Lung (tissue), 12 donors: ENCODE data around the gene PSMD13. TPM values are rescaled to one million over a fixed set of nuclear protein-coding genes. Genes with fewer than 3 reads are reported as not detected.
"Not testable (repeated sequence)": the region's sequence is repeated elsewhere in the genome, so short reads cannot be mapped to it uniquely, and the experiment has no call there.

Experiments
- ATAC-seq: fragments of 200-7000 bp; cut with Tn5 transposase; one replicate; pipeline ENCODE4 v1.9.1; 2020; ENCODE audit warnings: moderate number of reproducible peaks; ENCODE audit not compliant: insufficient read depth, low FRiP score
- DNase-seq, 3 donors: peaks; one replicate each; pipeline ENCODE4 v3.0.0-alpha.2; 2013 to 2017
- H3K27ac ChIP-seq, 2 donors: one replicate each; pipeline ENCODE4 v1.5.1; 2013; ENCODE audit warnings: mild to moderate bottlenecking in 2 of 2, moderate library complexity in 2 of 2, control low read depth in 1 of 2, inconsistent platforms in 1 of 2, low read depth in 1 of 2, low read length in 1 of 2
- H3K27me3 ChIP-seq, 3 donors: one replicate each; pipeline ENCODE4 v1.5.1; 2013; ENCODE audit warnings: low read length in 2 of 3; ENCODE audit not compliant: control insufficient read depth in 3 of 3, insufficient read depth in 3 of 3
- H3K36me3 ChIP-seq, 4 donors: one replicate each; pipeline ENCODE4 v1.5.1; 2013; ENCODE audit warnings: low read length in 4 of 4, mild to moderate bottlenecking in 1 of 4, moderate library complexity in 1 of 4; ENCODE audit not compliant: control insufficient read depth in 4 of 4, insufficient read depth in 4 of 4
- H3K4me1 ChIP-seq, 5 donors: one replicate each; pipeline ENCODE4 v1.5.1; 2013; ENCODE audit warnings: low read length in 5 of 5, mild to moderate bottlenecking in 2 of 5, moderate library complexity in 1 of 5; ENCODE audit not compliant: control insufficient read depth in 5 of 5, insufficient read depth in 5 of 5
- H3K4me3 ChIP-seq: one replicate; pipeline ENCODE4 v1.5.1; 2013; ENCODE audit warnings: mild to moderate bottlenecking, control low read depth, moderate library complexity
- H3K9ac ChIP-seq, 2 donors: one replicate each; pipeline ENCODE4 v1.5.1; 2013; ENCODE audit warnings: low read length in 2 of 2, control low read depth in 1 of 2; ENCODE audit not compliant: insufficient read depth in 1 of 2
- H3K9me3 ChIP-seq, 4 donors: one replicate each; pipeline ENCODE4 v1.5.1; 2013; ENCODE audit warnings: low read length in 3 of 4, mild to moderate bottlenecking in 1 of 4, moderate library complexity in 1 of 4; ENCODE audit not compliant: control insufficient read depth in 4 of 4, insufficient read depth in 3 of 4
- CTCF ChIP-seq: IDR thresholded peaks from 2 replicates; pipeline ENCODE4 v1.5.1; 2012; ENCODE audit warnings: mild to moderate bottlenecking; ENCODE audit errors: control extremely low read depth, extremely low read depth
- WGBS, 2 donors: extraction: QIAGEN DNeasy Blood & Tissue Kit; methylation state at CpG; one replicate each; pipeline ENCODE4 v1.1.7; 2013; 5-methylcytosine and 5-hydroxymethylcytosine counted together
- polyA plus RNA-seq, 2 donors: library from polyadenylated mRNA; stranded (reverse); fragments of 200-250 nt; gene quantifications; one replicate each; pipeline ENCODE4 v1.2.1, GENCODE V29; 2013
- total RNA-seq, 2 donors: library from RNA; depleted of rRNA in 1 of 2; stranded (reverse); fragments of >200 nt in 1 of 2; gene quantifications; one replicate each; pipeline ENCODE4 v1.2.1, GENCODE V29; 2014 to 2021
- donor health status: control.
- donor health status: control.
- donor health status: Bipolar disorder and iron deficiency.
- donor health status: healthy.
- donor health status: DM: yes; HTN: yes; CAD: no.

Gene PSMD13
- total and polyA plus RNA-seq, 4 donors: 75.2 to 184 (median 145) TPM

GRCh38 chr11:218815-219593 lies 17.8 kb upstream of the PSMD13 start:
- no peaks in the 10 kb centered on the region for H3K9me3 ChIP-seq
- no peak for ATAC-seq
- H3K27me3 ChIP-seq: no peaks in the 10 kb centered on the region
- TF ChIP-seq CTCF: no peak
- WGBS, 2 donors: 91 to 92% methylated on average over 29 of the region's 29 CpGs
- H3K36me3 ChIP-seq: peaks cover 5 to 37% (median 16%) of the 10 kb centered on the region in 4 donors
- no peak overlapping the region for H3K4me3 ChIP-seq
- no peak overlapping the region for H3K9ac ChIP-seq
- DNase-seq: no peak
- no peak overlapping the region for H3K27ac ChIP-seq
- H3K4me1 ChIP-seq: peaks cover 0 to 4% (median 0%) of the 10 kb centered on the region in 5 donors

GRCh38 chr11:220641-221215 lies 16.0 kb upstream of the PSMD13 start:
- H3K4me1 ChIP-seq, DNase-seq, H3K9ac ChIP-seq, ATAC-seq, H3K27ac ChIP-seq, H3K9me3 ChIP-seq, H3K27me3 ChIP-seq, H3K4me3 ChIP-seq: not testable (repeated sequence)
- H3K36me3 ChIP-seq: peaks cover 0 to 25% (median 14%) of the 10 kb centered on the region in 4 donors
- 95 to 98% methylated on average over 2 to 3 of the region's 3 CpGs for WGBS, 2 donors

GRCh38 chr11:221539-221938 lies 15.2 kb upstream of the PSMD13 start:
- no peak overlapping the region for H3K4me3 ChIP-seq
- DNase-seq (no peak), ATAC-seq (no peak)
- no peak for TF ChIP-seq CTCF
- H3K27ac ChIP-seq: no peak overlapping the region
- H3K9me3 ChIP-seq: no peaks in the 10 kb centered on the region
- H3K27me3 ChIP-seq: no peaks in the 10 kb centered on the region
- peaks cover 0 to 4% (median 0%) of the 10 kb centered on the region in 5 donors for H3K4me1 ChIP-seq
- 85 to 92% methylated on average over 7 of the region's 7 CpGs for WGBS, 2 donors
- peaks cover 0 to 19% (median 11%) of the 10 kb centered on the region in 4 donors for H3K36me3 ChIP-seq
- no peak overlapping the region for H3K9ac ChIP-seq

- ATAC-seq (no peak), DNase-seq (no peak)
- TF ChIP-seq CTCF: no peak
- Histone ChIP-seq H3K9ac (no peak overlapping the region), H3K9me3 (no peaks in the 10 kb centered on the region), H3K36me3 (peaks cover 0 to 19% (median 11%) of the 10 kb centered on the region in 4 donors), H3K4me1 (peaks cover 0 to 4% (median 0%) of the 10 kb centered on the region in 5 donors), H3K27me3 (no peaks in the 10 kb centered on the region), H3K27ac (no peak overlapping the region), H3K4me3 (no peak overlapping the region)
- WGBS, 2 donors: 93 to 95% methylated on average over 14 of the region's 14 CpGs
These were observed 14.6 kb upstream of the PSMD13 start for GRCh38 chr11:221998-222789.
